ENCODE measurements around the gene C1orf116. TPM values are rescaled to one million over a fixed set of nuclear protein-coding genes. Genes with fewer than 3 reads are reported as not detected.

C1orf116 gene
- total RNA-seq, 6 experiments from 2014 or later, result 0.02 to 0.09 (median 0.06) TPM

DNA sequence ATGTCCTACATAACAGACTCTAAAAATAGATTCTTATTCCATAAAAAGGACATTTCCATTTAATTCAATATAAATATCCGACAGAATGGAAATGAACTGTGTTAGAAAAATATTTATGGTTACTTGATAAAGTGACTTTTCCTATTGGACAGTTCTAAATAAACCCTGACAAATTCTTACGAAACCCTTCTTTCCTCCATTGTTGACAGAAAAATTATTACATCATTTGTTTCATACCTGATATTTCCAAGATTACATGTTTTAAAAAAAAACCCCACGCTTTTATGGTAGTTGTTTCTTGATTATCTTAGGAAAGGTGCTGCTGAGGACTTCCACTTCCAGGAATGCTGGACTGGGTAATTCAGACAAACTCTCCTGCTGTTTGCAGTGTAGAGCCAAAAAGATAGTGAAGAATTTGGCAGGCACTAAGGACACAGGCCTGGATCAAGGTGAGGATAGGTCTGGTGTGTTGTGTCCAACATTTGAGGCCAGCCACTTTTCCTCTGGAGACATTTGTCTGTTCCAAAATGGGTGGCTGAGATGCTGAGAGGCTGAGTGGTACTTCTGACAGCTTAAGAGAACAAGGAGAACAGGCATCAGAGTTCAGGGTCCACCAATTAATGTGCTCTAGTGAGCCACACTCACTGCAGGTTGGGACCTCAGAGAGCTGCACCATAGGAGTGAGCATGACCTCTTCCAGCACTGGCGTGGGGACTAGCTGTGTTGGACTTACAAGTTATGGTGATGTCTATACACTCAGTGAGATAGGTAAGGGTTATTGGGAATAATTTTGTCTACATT, 7.0 kb upstream of the C1orf116 start:
- no peak for DNase-seq
- H3K36me3 Mint-ChIP-seq (ENCODE audit: low read depth), result peaks cover 19% of the 10 kb centered on the region
- peak overlapping the region; percentile 65 for H3K27ac Mint-ChIP-seq
- TF ChIP-seq, protein P1, sequence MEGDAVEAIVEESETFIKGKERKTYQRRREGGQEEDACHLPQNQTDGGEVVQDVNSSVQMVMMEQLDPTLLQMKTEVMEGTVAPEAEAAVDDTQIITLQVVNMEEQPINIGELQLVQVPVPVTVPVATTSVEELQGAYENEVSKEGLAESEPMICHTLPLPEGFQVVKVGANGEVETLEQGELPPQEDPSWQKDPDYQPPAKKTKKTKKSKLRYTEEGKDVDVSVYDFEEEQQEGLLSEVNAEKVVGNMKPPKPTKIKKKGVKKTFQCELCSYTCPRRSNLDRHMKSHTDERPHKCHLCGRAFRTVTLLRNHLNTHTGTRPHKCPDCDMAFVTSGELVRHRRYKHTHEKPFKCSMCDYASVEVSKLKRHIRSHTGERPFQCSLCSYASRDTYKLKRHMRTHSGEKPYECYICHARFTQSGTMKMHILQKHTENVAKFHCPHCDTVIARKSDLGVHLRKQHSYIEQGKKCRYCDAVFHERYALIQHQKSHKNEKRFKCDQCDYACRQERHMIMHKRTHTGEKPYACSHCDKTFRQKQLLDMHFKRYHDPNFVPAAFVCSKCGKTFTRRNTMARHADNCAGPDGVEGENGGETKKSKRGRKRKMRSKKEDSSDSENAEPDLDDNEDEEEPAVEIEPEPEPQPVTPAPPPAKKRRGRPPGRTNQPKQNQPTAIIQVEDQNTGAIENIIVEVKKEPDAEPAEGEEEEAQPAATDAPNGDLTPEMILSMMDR (IDR thresholded peaks at IDR 0.05), result no peak
- H3K4me3 Mint-ChIP-seq, result peak overlapping the region; percentile 7
- peaks cover 35% of the 10 kb centered on the region for H3K4me1 Mint-ChIP-seq (ENCODE audit: low read depth)
- no peaks in the 10 kb centered on the region for H3K9me3 Mint-ChIP-seq
- peaks cover 2% of the 10 kb centered on the region; the same call in 1 of the 2 replicates for H3K27me3 Mint-ChIP-seq (ENCODE audit: insufficient read depth)

- peaks cover 2% of the 10 kb centered on the region; the same call in 1 of the 2 replicates for H3K27me3 Mint-ChIP-seq (ENCODE audit: insufficient read depth)
Observed at GRCh38 chr1:207036865-207037264, 4.3 kb upstream of the C1orf116 start.

DNA sequence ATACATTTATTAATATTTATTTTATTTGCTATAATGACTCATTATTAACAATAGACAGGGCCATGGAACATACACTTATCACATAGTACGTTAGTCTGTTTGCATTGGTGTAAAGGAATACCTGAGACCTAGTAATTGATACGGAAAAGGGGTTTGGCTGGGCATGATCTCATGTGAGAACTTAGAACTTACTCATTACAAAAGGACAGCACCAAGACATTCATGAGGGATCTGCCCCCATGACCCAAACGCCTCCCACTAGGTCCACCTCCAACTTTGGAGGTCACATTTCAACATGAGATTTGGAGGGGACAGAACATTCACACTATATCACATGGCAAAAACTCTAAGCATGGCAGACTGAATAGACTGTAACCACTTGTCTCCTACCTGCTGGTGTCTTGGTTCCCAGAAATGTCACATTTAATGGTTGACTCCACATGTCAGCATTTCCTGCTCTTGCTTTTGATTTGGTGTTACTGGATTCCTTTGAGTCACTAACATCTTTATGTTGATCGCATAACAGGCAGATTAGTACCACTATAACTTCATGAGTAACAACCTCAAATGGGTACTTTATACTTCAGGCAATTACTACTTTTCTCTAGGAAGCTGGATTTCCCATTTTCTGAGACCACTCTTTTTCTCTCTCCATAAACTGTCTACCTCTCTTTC, 3.5 kb upstream of the C1orf116 start:
- Mint-ChIP-seq H3K4me1 (ENCODE audit: low read depth) (peaks cover 29% of the 10 kb centered on the region), H3K4me3 (no peak overlapping the region), H3K36me3 (ENCODE audit: low read depth) (no peaks in the 10 kb centered on the region), H3K27me3 (ENCODE audit: insufficient read depth) (peaks cover 2% of the 10 kb centered on the region; the same call in 1 of the 2 replicates), H3K27ac (no peak overlapping the region; the same call in 1 of the 2 replicates), H3K9me3 (no peaks in the 10 kb centered on the region)
- DNase-seq, result no peak
- TF ChIP-seq, protein P1 (IDR thresholded peaks at IDR 0.05), result no peak

More at GRCh38 chr1:207036865-207037264, 4.3 kb upstream of the C1orf116 start:
- Mint-ChIP-seq H3K9me3 (no peaks in the 10 kb centered on the region), H3K27ac (no peak overlapping the region), H3K36me3 (ENCODE audit: low read depth) (peaks cover 1% of the 10 kb centered on the region; the same call in 1 of the 2 replicates), H3K4me1 (ENCODE audit: low read depth) (peaks cover 32% of the 10 kb centered on the region), H3K4me3 (no peak overlapping the region)
- no peak for DNase-seq
- TF ChIP-seq, protein P1 (IDR thresholded peaks at IDR 0.05), result no peak

DNA sequence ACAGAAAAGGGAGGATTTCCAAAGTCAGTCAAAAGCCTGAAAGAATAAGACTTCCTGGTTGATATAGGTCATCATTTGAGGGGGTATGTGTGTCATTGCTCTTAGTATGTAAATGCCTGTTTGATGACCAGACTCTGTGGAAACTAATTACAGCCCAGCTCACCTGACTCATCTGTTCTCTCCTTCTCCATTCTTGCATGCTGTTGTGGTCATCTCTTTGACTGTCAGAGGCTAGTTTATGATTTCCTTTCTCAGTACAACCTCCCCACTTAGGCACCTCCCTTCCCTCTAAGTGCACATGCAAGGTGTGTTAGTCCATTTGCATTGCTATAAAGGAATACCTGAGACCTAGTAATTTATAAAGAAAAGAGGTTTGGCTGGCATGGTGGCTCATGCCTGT, 2.4 kb upstream of the C1orf116 start:
- H3K27me3 Mint-ChIP-seq (ENCODE audit: insufficient read depth), result peaks cover 2% of the 10 kb centered on the region; the same call in 1 of the 2 replicates
- H3K27ac Mint-ChIP-seq, result no peak overlapping the region; the same call in 1 of the 2 replicates
- TF ChIP-seq, protein P1 (IDR thresholded peaks at IDR 0.05), result no peak

GRCh38 chr1:207034208-207034607, 1.7 kb upstream of the C1orf116 start:
- Mint-ChIP-seq H3K27me3 (ENCODE audit: insufficient read depth) (peaks cover 2% of the 10 kb centered on the region; the same call in 1 of the 2 replicates), H3K27ac (no peak overlapping the region; the same call in none of the 2 replicates), H3K4me3 (no peak overlapping the region), H3K4me1 (ENCODE audit: low read depth) (peaks cover 29% of the 10 kb centered on the region), H3K36me3 (ENCODE audit: low read depth) (no peaks in the 10 kb centered on the region), H3K9me3 (no peaks in the 10 kb centered on the region)
- TF ChIP-seq, protein P1 (IDR thresholded peaks at IDR 0.05), result no peak
- DNase-seq, result no peak

More for the DNA sequence above, 2.4 kb upstream of the C1orf116 start:
- Mint-ChIP-seq H3K9me3 (no peaks in the 10 kb centered on the region), H3K4me1 (ENCODE audit: low read depth) (peaks cover 29% of the 10 kb centered on the region), H3K4me3 (no peak overlapping the region; the same call in 1 of the 2 replicates), H3K36me3 (ENCODE audit: low read depth) (no peaks in the 10 kb centered on the region)
- peak; percentile 85 for DNase-seq

Data from HFFc6 (cell line).